GM19463 (cell line): ENCODE results near the gene OR6B1.
"Not testable (repeated sequence)": the region's sequence is repeated elsewhere in the genome, so short reads cannot be mapped to it uniquely, and the experiment has no call there.

Experiments
- ATAC-seq: cut with Tn5 transposase; IDR thresholded peaks from one replicate; pipeline ENCODE4 v1.9.1; 2021; ENCODE audit warnings: mild to moderate bottlenecking, moderate library complexity; ENCODE audit not compliant: unreplicated experiment

The OR6B1 gene

GRCh38 chr7:144004703-144005102 lies 4.6 kb downstream of the OR6B1 start:
- ATAC-seq: no peak

- no peak for ATAC-seq
These were observed 6.0 kb downstream of the OR6B1 start for GRCh38 chr7:144006029-144006691.

GRCh38 chr7:144006692-144007042 lies 6.5 kb downstream of the OR6B1 start:
- no peak for ATAC-seq

- ATAC-seq: no peak
These were observed 9.2 kb downstream of the OR6B1 start for GRCh38 chr7:144009361-144009760.

GRCh38 chr7:144010061-144010460 lies 9.9 kb downstream of the OR6B1 start:
- not testable (repeated sequence) for ATAC-seq

- ATAC-seq: not testable (repeated sequence)
These were observed 10.7 kb downstream of the OR6B1 start for GRCh38 chr7:144010821-144011220.

GRCh38 chr7:144011458-144012230 lies 11.5 kb downstream of the OR6B1 start:
- ATAC-seq: no peak

GRCh38 chr7:144018065-144018464 lies 17.9 kb downstream of the OR6B1 start:
- no peak for ATAC-seq

- ATAC-seq: no peak
These were observed 19.3 kb downstream of the OR6B1 start for GRCh38 chr7:144019457-144019856.

- ATAC-seq: no peak
These were observed 20.2 kb downstream of the OR6B1 start for GRCh38 chr7:144020340-144020739.

- no peak for ATAC-seq
These were observed 22.0 kb downstream of the OR6B1 start for GRCh38 chr7:144022169-144022568.

GRCh38 chr7:144023171-144023827 lies 23.2 kb downstream of the OR6B1 start:
- no peak for ATAC-seq

- no peak for ATAC-seq
These were observed 24.1 kb downstream of the OR6B1 start for GRCh38 chr7:144024213-144024612.

- no peak for ATAC-seq
These were observed 26.2 kb downstream of the OR6B1 start for GRCh38 chr7:144026203-144026883.

- no peak for ATAC-seq
These were observed 26.9 kb downstream of the OR6B1 start for GRCh38 chr7:144027070-144027469.

- peak; percentile 52 for ATAC-seq
These were observed 27.9 kb downstream of the OR6B1 start for GRCh38 chr7:144027974-144028373.

GRCh38 chr7:144028547-144028946 lies 28.4 kb downstream of the OR6B1 start:
- ATAC-seq: no peak

GRCh38 chr7:144032516-144032915 lies 32.4 kb downstream of the OR6B1 start:
- no peak for ATAC-seq

GRCh38 chr7:144032985-144033709 lies 33.0 kb downstream of the OR6B1 start:
- ATAC-seq: no peak

GRCh38 chr7:144035385-144035784 lies 35.3 kb downstream of the OR6B1 start:
- ATAC-seq: no peak
